CD4-positive, CD25-positive, alpha-beta regulatory T cell (primary cell): ENCODE measurements around the gene FPR1. TPM values are rescaled to one million over a fixed set of nuclear protein-coding genes. Genes with fewer than 3 reads are reported as not detected.

Experiments
- ATAC-seq, 2 donors: fragments of 150-1000 bp; cut with Tn5 transposase; one replicate each; pipeline ENCODE4 v1.10.0; 2021; ENCODE audit warnings: low read depth in 2 of 2, moderate number of reproducible peaks in 2 of 2, moderate library complexity in 1 of 2
- DNase-seq, 3 donors: peaks; one replicate each; pipeline versions ENCODE4 v3.0.0 to v3.0.0-alpha.2; 2012 to 2022; ENCODE audit warnings: mixed read lengths in 1 of 3
- H3K27ac ChIP-seq: one replicate; pipeline ENCODE4 v1.7.0; 2013; ENCODE audit warnings: mild to moderate bottlenecking, low read length; ENCODE audit not compliant: insufficient read depth, poor library complexity, severe bottlenecking
- H3K27me3 ChIP-seq: one replicate; pipeline ENCODE4 v1.7.0; 2013; ENCODE audit warnings: low read length; ENCODE audit not compliant: control insufficient read depth, insufficient read depth
- H3K36me3 ChIP-seq: one replicate; pipeline ENCODE4 v1.7.0; 2013; ENCODE audit warnings: mild to moderate bottlenecking, low read length, moderate library complexity; ENCODE audit not compliant: control insufficient read depth, insufficient read depth
- H3K4me1 ChIP-seq: 2 replicates; pipeline ENCODE4 v1.7.0; 2013; ENCODE audit warnings: mild to moderate bottlenecking, low read length; ENCODE audit not compliant: insufficient read depth, control insufficient read depth, poor library complexity, severe bottlenecking
- H3K4me3 ChIP-seq: one replicate; pipeline ENCODE4 v1.7.0; 2013; ENCODE audit warnings: low read depth, mild to moderate bottlenecking, low read length, moderate library complexity
- H3K9me3 ChIP-seq, 2 experiments: 1 replicate in 1 of 2; 2 replicates in 1 of 2; pipeline ENCODE4 v1.7.0; 2013; ENCODE audit warnings: low read length in 2 of 2, mild to moderate bottlenecking in 1 of 2, moderate library complexity in 1 of 2; ENCODE audit not compliant: control insufficient read depth in 2 of 2
- H3K27ac Mint-ChIP-seq, 3 donors: one replicate each; pipeline ENCODE4 v1.8.0; 2020 to 2022; ENCODE audit warnings: mild to moderate bottlenecking in 3 of 3, mixed read lengths in 3 of 3, moderate library complexity in 2 of 3
- H3K27me3 Mint-ChIP-seq: one replicate; pipeline ENCODE4 v1.8.0; 2022; ENCODE audit warnings: mild to moderate bottlenecking, mixed read lengths
- H3K36me3 Mint-ChIP-seq: one replicate; pipeline ENCODE4 v1.8.0; 2020; ENCODE audit warnings: mixed read lengths
- H3K4me1 Mint-ChIP-seq, 4 donors: one replicate each; pipeline ENCODE4 v1.8.0; 2020 to 2022; ENCODE audit warnings: mixed read lengths in 4 of 4, mild to moderate bottlenecking in 1 of 4
- H3K4me3 Mint-ChIP-seq, 4 donors: one replicate each; pipeline ENCODE4 v1.8.0; 2020 to 2022; ENCODE audit warnings: mild to moderate bottlenecking in 4 of 4, mixed read lengths in 4 of 4, moderate library complexity in 3 of 4
- H3K9me3 Mint-ChIP-seq, 7 donors: one replicate each; pipeline ENCODE4 v1.8.0; 2020 to 2022; ENCODE audit warnings: mixed read lengths in 7 of 7, mild to moderate bottlenecking in 3 of 7, moderate library complexity in 2 of 7
- polyA plus RNA-seq, 4 donors: library from polyadenylated mRNA; unstranded; fragments of 300-500 nt; fragmentation: Illumina TruSeq; gene quantifications; one replicate each; pipeline ENCODE4 v1.2.3, GENCODE V29; 2021
- total RNA-seq: library from RNA; stranded (reverse); gene quantifications from one replicate; pipeline ENCODE4 v1.2.3, GENCODE V29; 2022

FPR1 gene
- total and polyA plus RNA-seq, 5 donors from 2014 or later: 0.26 to 1.1 TPM; not detected in 3

GRCh38 chr19:51755571-51755970 lies 3.9 kb upstream of the FPR1 start:
- H3K9me3 Mint-ChIP-seq: peaks cover 2 to 13% (median 7%) of the 10 kb centered on the region in 7 donors

GRCh38 chr19:51754770-51755169 lies 3.1 kb upstream of the FPR1 start:
- Mint-ChIP-seq H3K4me1 (no peaks in the 10 kb centered on the region), H3K27ac (no peak overlapping the region), H3K4me3 (no peak overlapping the region), H3K9me3 (peaks cover 2 to 13% (median 6%) of the 10 kb centered on the region in 7 donors), H3K36me3 (no peaks in the 10 kb centered on the region), H3K27me3 (no peaks in the 10 kb centered on the region)
- Histone ChIP-seq H3K4me1 (no peaks in the 10 kb centered on the region), H3K27ac (no peak overlapping the region), H3K36me3 (no peaks in the 10 kb centered on the region), H3K27me3 (no peaks in the 10 kb centered on the region), H3K9me3 (peaks cover 0 to 4% of the 10 kb centered on the region in 2 experiments), H3K4me3 (no peak overlapping the region)
- ATAC-seq (no peak), DNase-seq (no peak)

More at GRCh38 chr19:51755571-51755970, 3.9 kb upstream of the FPR1 start:
- no peaks in the 10 kb centered on the region for H3K4me1 Mint-ChIP-seq
- H3K36me3 Mint-ChIP-seq: no peaks in the 10 kb centered on the region
- H3K27me3 Mint-ChIP-seq: no peaks in the 10 kb centered on the region
- H3K36me3 ChIP-seq: no peaks in the 10 kb centered on the region
- ATAC-seq: no peak
- H3K27ac Mint-ChIP-seq: no peak overlapping the region
- H3K4me3 ChIP-seq: no peak overlapping the region
- H3K4me1 ChIP-seq: no peaks in the 10 kb centered on the region
- no peak for DNase-seq
- H3K4me3 Mint-ChIP-seq: no peak overlapping the region
- no peak overlapping the region for H3K27ac ChIP-seq
- no peaks in the 10 kb centered on the region for H3K27me3 ChIP-seq
- H3K9me3 ChIP-seq: peaks cover 1 to 4% of the 10 kb centered on the region in 2 experiments

GRCh38 chr19:51754109-51754508 lies 2.4 kb upstream of the FPR1 start:
- no peaks in the 10 kb centered on the region for H3K36me3 ChIP-seq
- H3K4me3 ChIP-seq: no peak overlapping the region
- no peaks in the 10 kb centered on the region for H3K4me1 Mint-ChIP-seq
- H3K27me3 Mint-ChIP-seq: no peaks in the 10 kb centered on the region
- H3K27ac ChIP-seq: no peak overlapping the region
- no peak overlapping the region for H3K27ac Mint-ChIP-seq
- no peaks in the 10 kb centered on the region for H3K36me3 Mint-ChIP-seq
- ATAC-seq (no peak), DNase-seq (no peak)
- no peak overlapping the region for H3K4me3 Mint-ChIP-seq
- H3K4me1 ChIP-seq: no peaks in the 10 kb centered on the region
- H3K9me3 ChIP-seq: peaks cover 0 to 4% of the 10 kb centered on the region in 2 experiments
- no peaks in the 10 kb centered on the region for H3K27me3 ChIP-seq
- H3K9me3 Mint-ChIP-seq: peaks cover 0 to 13% (median 6%) of the 10 kb centered on the region in 7 donors

- Histone ChIP-seq H3K27me3 (no peaks in the 10 kb centered on the region), H3K36me3 (no peaks in the 10 kb centered on the region), H3K9me3 (no peaks in the 10 kb centered on the region), H3K4me1 (no peaks in the 10 kb centered on the region), H3K27ac (no peak overlapping the region), H3K4me3 (no peak overlapping the region)
- Mint-ChIP-seq H3K4me1 (no peaks in the 10 kb centered on the region), H3K9me3 (peaks cover 0 to 14% (median 5%) of the 10 kb centered on the region in 7 donors), H3K36me3 (no peaks in the 10 kb centered on the region), H3K27ac (no peak overlapping the region), H3K27me3 (no peaks in the 10 kb centered on the region), H3K4me3 (no peak overlapping the region)
- ATAC-seq (no peak), DNase-seq (no peak)
Observed at GRCh38 chr19:51750400-51751094, 1.1 kb downstream of the FPR1 start.

- Mint-ChIP-seq H3K4me3 (no peak overlapping the region), H3K4me1 (no peaks in the 10 kb centered on the region), H3K36me3 (no peaks in the 10 kb centered on the region), H3K27ac (no peak overlapping the region), H3K9me3 (peaks cover 0 to 9% (median 3%) of the 10 kb centered on the region in 7 donors), H3K27me3 (no peaks in the 10 kb centered on the region)
- no peak for DNase-seq
- H3K4me3 ChIP-seq: no peak overlapping the region
- no peaks in the 10 kb centered on the region for H3K4me1 ChIP-seq
- H3K9me3 ChIP-seq: no peaks in the 10 kb centered on the region
- ATAC-seq: no peak
- no peaks in the 10 kb centered on the region for H3K27me3 ChIP-seq
- no peaks in the 10 kb centered on the region for H3K36me3 ChIP-seq
- no peak overlapping the region for H3K27ac ChIP-seq
Observed at GRCh38 chr19:51749979-51750378, 1.7 kb downstream of the FPR1 start.

- H3K4me3 ChIP-seq: no peak overlapping the region
- no peak for ATAC-seq
- H3K36me3 Mint-ChIP-seq: no peaks in the 10 kb centered on the region
- no peaks in the 10 kb centered on the region for H3K27me3 Mint-ChIP-seq
- H3K4me1 Mint-ChIP-seq: peaks cover 0 to 2% (median 0%) of the 10 kb centered on the region in 4 donors
- H3K27ac ChIP-seq: no peak overlapping the region
- peaks cover 0 to 8% (median 3%) of the 10 kb centered on the region in 7 donors for H3K9me3 Mint-ChIP-seq
- no peaks in the 10 kb centered on the region for H3K36me3 ChIP-seq
- H3K27ac Mint-ChIP-seq: no peak overlapping the region
- H3K4me3 Mint-ChIP-seq: no peak overlapping the region
- H3K4me1 ChIP-seq: no peaks in the 10 kb centered on the region
- H3K27me3 ChIP-seq: no peaks in the 10 kb centered on the region
- DNase-seq: no peak
- H3K9me3 ChIP-seq: no peaks in the 10 kb centered on the region
Observed at GRCh38 chr19:51746731-51747130, 4.9 kb downstream of the FPR1 start.

- Mint-ChIP-seq H3K4me3 (peak overlapping the region in 1 of 4 donors; percentile 51), H3K36me3 (no peaks in the 10 kb centered on the region), H3K9me3 (peaks cover 0 to 5% (median 3%) of the 10 kb centered on the region in 7 donors), H3K4me1 (peaks cover 0 to 2% (median 0%) of the 10 kb centered on the region in 4 donors), H3K27ac (no peak overlapping the region), H3K27me3 (no peaks in the 10 kb centered on the region)
- Histone ChIP-seq H3K4me3 (no peak overlapping the region), H3K36me3 (no peaks in the 10 kb centered on the region), H3K27ac (no peak overlapping the region), H3K4me1 (no peaks in the 10 kb centered on the region), H3K9me3 (no peaks in the 10 kb centered on the region), H3K27me3 (no peaks in the 10 kb centered on the region)
- ATAC-seq (no peak), DNase-seq (no peak)
Observed at GRCh38 chr19:51743405-51743804, 8.3 kb downstream of the FPR1 start.

GRCh38 chr19:51742789-51743188 lies 8.9 kb downstream of the FPR1 start:
- Mint-ChIP-seq H3K36me3 (no peaks in the 10 kb centered on the region), H3K4me1 (peaks cover 0 to 2% (median 0%) of the 10 kb centered on the region in 4 donors), H3K9me3 (peaks cover 0 to 5% (median under 1%) of the 10 kb centered on the region in 7 donors), H3K27ac (no peak overlapping the region), H3K27me3 (no peaks in the 10 kb centered on the region), H3K4me3 (no peak overlapping the region)
- H3K4me3 ChIP-seq: no peak overlapping the region
- H3K4me1 ChIP-seq: no peaks in the 10 kb centered on the region
- H3K9me3 ChIP-seq: no peaks in the 10 kb centered on the region
- no peak overlapping the region for H3K27ac ChIP-seq
- ATAC-seq (no peak), DNase-seq (no peak)
- no peaks in the 10 kb centered on the region for H3K36me3 ChIP-seq
- H3K27me3 ChIP-seq: no peaks in the 10 kb centered on the region
